Measurements from ENCODE around the gene CAVIN3.

DNA sequence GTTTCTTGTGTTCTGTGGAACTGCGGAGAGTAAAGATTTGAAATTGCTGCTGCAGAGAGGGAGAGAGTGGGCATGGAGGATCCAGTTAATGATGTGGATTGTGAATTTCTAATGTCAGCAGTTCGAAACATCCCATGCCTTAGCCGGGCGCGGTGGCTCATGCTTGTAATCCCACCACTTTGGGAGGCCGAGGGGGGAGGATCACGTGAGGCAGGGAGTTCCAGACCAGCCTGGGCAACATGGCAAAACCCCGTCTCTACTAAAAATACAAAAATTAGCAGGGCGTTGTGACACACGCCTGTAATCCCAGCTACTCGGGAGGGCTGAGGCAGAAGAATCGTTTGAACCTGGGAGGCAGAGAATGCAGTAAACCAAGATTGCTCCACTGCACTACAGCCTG lies 1.1 kb upstream of the CAVIN3 start:
- TF ChIP-seq, protein P1, sequence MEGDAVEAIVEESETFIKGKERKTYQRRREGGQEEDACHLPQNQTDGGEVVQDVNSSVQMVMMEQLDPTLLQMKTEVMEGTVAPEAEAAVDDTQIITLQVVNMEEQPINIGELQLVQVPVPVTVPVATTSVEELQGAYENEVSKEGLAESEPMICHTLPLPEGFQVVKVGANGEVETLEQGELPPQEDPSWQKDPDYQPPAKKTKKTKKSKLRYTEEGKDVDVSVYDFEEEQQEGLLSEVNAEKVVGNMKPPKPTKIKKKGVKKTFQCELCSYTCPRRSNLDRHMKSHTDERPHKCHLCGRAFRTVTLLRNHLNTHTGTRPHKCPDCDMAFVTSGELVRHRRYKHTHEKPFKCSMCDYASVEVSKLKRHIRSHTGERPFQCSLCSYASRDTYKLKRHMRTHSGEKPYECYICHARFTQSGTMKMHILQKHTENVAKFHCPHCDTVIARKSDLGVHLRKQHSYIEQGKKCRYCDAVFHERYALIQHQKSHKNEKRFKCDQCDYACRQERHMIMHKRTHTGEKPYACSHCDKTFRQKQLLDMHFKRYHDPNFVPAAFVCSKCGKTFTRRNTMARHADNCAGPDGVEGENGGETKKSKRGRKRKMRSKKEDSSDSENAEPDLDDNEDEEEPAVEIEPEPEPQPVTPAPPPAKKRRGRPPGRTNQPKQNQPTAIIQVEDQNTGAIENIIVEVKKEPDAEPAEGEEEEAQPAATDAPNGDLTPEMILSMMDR (conservative IDR thresholded peaks at IDR 0.05 in 1 of 2, IDR thresholded peaks at IDR 0.05 in 1 of 2; ENCODE audit: extremely low read depth in 1 of 2, insufficient read depth in 1 of 2, low read depth in 1 of 2, low read length in 2 of 2) = no peak
- no peak for TF ChIP-seq EZH2 (IDR thresholded peaks at IDR 0.05; ENCODE audit: borderline replicate concordance, low read length)

All from mammary epithelial cell (primary cell).